Measurements from ENCODE around the gene GBA2.

Gene GBA2

GRCh38 chr9:35763803-35764202 is 14.8 kb upstream of the GBA2 start:
- no peak for DNase-seq

- no peak for DNase-seq
These were observed 14.2 kb upstream of the GBA2 start for GRCh38 chr9:35763181-35763580.

GRCh38 chr9:35760651-35761050 is 11.6 kb upstream of the GBA2 start:
- no peak for DNase-seq

DNA sequence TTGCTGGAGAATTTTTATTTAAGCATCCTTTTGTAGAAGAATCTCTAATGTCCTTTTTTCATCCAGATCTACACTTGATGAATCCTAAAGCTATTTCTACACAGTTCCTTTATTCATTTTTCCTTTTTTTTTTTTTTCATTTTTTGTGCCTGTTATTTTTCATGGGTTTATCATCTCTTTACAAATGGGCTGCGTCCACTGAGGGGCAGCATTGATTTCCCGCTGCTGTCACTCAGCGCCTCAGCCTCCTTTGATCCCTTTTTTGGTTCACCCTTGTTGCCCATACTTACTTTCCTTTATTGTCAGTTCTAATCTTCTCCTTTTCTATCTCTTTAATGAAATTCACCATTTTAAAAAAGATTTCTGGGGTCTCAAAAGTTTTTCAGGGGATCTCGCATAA is 10.8 kb upstream of the GBA2 start:
- no peak for DNase-seq

- DNase-seq, result no peak
These were observed 9.5 kb upstream of the GBA2 start for GRCh38 chr9:35758475-35759050.

DNA sequence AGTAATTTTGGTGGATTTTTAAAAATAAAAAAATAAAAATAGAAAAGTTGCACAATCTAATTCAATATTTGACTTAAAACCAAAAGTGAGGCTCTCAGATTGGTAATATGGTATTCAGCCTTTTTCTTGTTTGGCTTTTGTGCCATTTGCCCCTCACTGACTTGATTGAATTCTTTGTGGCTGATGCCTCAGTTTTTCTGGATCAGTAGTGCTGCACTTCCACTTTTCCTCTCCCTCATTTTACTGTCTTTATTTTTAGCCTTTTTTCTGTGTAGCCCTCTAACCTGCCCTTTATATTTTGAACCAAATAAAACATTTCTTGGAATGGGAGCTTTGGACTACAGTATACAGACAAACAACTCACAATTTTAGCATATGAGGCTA is 8.9 kb upstream of the GBA2 start:
- DNase-seq, result no peak

DNA sequence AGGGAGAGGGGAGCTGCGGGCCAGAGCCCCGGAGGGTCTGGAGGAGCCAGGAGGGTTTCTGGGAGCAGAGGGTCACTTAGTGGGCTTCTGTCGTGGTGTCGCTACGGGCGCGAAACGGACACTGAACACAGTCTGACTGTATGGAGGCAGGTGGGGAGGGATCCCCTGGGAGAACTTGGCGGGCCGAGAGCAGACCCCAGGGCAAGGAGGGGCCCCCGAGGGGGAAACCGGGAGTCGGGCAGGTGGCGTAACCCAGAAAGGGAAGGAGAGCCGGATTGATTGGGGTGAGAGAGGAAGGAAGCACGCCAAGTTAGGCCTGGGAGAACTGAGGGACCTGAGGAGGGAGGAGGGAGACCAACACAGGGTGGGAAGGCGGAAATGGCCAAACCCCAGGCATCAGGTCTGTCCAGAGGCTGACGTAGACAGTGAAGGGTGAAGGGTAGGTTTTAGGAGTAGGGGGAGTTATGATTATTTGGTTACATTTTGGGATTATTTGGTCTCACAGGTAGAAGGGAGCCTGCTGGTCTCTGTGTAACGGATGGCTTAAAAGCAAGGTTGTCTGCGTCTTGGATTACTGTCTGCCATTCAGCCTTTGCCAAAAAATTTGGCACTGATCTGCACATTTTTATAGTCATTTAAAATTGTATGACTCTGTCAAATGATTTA is 8.3 kb upstream of the GBA2 start:
- peak; percentile 41 to 78 for DNase-seq

DNA sequence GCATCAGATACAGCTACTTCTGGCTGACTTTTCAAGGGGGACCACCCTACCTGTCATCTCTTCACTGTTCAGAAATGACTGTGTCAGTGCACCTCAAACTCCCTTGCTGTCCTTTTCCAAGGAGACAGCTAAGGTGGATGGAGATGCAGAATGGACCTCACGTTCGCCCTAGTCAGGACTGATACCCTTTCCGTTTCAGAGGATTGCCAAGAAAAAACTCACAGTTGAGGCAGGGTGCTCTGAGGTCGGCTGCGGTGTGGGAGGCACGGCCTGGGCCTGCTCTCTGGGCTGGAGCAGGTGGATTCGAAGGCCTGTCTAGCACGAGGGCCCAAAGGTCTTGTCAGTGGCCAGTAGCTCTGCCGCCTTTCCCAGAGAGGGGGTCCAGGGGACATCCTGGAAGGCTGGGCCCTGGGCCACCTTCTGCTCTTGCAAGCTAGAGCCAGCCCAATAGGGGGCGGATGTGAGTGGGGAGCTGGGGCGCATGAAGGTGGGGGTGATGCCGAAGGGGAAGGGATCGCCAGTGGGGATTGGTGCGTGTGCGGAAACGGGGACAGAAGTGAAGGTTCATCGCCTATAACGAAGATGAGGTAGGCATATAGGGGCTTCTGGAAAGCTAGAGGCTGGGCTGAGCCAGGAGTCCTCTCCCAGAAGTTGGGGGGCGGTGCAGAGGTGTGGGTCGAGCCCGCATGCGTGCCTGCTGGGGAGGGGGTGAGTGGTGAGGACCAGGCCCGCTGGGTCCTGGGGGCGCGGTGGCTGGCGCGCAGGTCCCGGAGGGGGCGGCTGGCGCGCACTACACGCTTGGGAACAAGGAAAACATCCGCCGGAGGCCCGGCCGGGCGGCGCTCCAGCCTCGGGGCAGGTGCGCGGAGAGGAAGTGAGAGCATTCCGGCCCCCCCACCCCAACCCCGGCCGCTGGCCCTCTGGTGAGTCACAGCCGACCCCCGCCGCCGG is 7.5 kb upstream of the GBA2 start:
- peak; percentile 37 to 82 for DNase-seq

- DNase-seq, result no peak
These were observed 6.0 kb upstream of the GBA2 start for GRCh38 chr9:35755071-35755470.

- no peak for DNase-seq
These were observed 5.2 kb upstream of the GBA2 start, which contains the start of gene MSMP for GRCh38 chr9:35754264-35754663. MSMP (minus strand) TSS chr9:35754276; CDS start chr9:35754129, 147 bp downstream.

GRCh38 chr9:35753466-35753865 is 4.4 kb upstream of the GBA2 start:
- DNase-seq, result no peak

DNA sequence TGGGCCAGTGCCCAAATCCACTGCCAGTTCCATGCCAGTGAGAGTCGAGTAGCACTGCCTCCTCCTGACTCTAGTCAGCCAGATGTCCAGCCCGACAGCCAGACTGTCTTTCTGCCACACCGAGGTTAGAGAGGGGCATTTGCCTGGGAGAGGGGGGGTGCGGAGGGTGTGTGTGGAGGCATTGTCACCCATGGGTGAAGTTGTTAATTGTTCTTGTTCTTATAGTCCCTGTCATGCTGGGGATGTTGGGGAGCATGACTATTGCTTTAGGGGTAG is 1.2 kb upstream of the GBA2 start:
- no peak for DNase-seq

DNA sequence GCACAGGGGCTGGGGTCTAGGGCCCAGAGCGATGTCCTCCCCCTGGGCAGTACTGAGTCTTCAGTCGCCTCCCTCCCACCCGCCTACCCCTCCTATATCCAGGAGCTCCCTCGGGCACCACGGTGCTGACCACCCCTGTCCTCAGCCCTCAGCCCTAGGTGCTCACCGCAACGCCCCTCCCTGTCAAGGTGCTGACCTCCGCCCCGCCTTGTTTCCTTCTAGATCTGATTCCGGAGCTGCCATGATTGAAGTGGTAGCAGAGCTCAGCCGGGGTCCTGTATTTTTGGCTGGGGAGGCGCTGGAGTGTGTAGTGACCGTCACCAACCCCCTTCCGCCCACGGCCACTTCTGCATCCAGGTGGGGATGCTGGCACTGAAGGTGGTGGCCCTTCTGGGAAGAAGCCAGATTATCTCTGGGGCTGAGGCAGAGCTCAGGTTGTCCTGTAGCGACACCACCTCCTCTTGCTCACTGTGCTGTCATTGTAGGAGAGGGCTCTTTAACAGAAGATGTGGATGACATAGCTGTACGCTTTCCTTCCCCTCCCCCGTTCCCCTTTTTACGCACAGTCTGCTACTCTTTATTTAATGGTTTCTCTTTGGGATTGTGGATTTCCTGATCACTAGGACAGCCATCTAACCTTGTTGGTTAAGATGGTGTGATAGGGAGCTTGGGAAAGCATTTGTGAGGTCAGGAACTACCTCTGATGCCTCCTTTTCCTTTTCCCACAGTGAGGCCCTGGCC is 657 bp upstream of the GBA2 start:
- DNase-seq, result peak in 1 of 2 experiments; percentile 36

DNA sequence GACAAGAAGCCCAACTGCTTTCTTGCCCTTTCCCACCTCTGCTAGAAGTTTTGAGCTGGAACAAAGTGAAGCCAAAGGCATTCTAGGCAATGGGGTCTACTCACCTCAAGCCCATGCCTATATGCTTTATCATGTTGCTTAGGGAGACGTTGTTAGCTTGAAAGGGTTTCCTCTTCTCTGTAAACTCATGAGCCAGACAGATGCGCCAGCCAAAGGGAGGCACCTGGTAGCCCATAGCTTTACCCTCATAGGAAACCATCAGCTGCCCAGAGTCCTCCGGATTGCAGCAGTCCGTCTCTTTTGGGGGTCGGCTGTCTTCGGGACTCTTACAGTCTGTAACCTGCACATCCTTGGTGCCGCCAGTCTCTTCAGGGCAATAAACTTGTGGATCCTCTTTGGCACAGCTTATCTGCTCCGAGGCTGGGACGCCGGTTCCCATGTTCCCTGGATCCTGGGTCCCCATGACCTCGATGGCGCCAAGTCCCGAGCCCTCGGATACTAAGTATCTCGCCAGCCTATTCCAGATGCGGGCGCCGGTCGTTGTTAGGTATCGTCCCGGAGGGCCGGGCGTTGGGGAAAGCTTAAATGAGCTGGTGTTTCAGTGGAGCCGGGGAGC is 678 bp downstream of the GBA2 start:
- DNase-seq, result no peak

DNA sequence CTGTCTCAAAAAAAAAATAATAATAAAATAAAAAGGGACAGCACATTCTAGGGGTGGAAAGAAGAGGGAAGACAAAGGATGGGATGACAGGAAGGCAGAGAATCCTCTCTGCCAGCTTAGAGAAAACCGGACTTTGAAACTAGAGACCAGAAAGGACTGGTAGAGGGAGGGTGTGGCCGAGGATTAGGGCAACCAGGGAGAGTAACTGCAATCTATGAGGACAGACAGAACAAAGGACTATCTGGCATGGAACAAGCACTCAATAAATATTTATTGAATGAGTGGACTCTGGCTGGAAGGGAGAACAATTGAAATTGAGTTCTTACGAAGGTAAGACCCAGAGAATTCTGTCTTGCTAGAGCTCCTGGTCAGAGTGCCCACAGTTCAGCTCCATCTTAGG is 2.4 kb downstream of the GBA2 start:
- DNase-seq, result no peak

- no peak for DNase-seq
These were observed 3.5 kb downstream of the GBA2 start for GRCh38 chr9:35745569-35745968.

DNA sequence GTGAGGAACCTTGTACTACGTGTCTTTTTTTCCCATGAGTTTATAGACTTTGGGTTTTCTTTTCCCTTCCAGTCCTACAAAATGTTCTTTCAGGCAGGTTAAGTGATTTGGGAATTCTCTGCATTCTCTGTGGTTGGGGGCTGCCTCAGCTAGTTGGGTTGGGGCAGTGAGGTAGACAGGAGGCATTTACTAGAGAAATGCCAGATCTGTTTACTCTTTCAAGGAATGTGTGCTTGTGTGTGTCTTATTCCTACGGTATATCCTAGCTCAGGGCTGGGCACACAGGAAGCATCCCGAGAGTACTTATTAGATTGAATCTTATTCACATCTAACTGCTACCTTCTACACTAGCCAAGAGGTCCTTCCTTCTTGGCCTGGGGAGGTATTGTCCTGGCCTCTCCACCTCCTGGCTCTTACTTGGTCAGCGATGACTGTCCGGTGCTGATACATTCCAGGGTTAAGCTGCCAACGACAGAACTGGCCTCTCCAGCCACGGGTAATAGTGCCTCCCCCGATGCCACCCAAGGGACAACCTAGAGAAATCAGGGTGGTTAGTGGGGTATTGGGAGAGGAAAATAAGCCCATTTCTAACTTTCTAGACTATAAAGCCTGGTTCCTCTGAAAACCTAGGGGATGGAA is 5.0 kb downstream of the GBA2 start:
- no peak for DNase-seq

DNA sequence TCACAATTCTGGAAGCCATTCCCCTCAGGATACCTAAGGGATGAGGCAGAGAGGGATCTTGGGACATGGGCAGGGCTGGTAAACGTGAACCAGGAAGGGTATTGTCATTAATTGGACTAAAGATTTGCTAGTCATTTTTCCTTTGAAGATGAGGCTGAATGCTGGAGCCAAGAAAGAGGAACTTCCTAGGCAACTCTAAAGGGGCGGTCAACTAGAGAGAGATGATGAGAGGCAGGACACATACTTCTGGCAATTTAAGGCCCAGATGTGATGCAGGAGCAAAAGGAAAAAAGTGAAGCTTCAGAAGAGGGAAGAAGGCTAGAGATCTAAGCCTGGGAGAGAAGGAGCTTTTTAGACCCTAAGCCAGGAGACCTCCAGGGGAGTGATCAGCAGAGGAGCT is 5.6 kb downstream of the GBA2 start:
- DNase-seq, result no peak

DNA sequence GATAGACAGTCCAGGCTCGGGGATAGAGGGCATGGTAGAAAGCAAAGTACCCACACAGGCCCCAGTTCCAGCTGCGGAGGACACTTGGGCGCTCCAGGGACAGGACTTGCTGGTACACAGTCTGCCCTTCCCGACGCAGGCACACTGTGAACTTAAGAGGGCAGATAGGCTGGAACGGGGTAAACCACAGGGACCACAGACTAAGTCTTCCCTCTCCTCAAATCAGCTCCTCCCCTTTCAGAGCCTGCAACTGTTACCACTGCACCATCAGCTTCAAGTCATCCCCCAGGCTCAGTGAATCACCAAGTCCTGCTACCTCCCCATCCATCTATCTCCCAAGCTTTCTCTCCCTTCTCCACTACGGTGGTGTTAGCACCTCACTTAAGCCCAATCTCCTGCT is 7.3 kb downstream of the GBA2 start:
- DNase-seq, result no peak

DNA sequence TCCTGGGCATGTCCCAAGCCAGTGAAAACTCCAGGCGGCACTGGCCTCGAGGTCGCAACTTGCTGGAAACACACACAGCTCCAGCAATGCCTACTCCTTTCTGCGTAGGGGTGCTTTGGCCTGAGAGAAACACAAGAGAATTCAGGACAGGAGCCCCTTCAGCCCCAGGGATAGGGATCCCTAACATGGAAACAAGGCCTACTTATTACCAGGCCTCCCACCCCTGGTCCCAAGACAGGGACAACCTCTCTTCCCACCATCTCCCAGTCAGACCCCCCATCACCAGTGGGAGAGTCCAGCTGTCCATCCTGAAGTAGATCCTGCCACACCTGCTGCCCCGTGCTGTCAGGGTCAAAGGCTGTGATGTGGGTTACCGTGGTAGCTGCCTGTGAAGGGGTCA is 8.8 kb downstream of the GBA2 start:
- DNase-seq, result no peak

DNA sequence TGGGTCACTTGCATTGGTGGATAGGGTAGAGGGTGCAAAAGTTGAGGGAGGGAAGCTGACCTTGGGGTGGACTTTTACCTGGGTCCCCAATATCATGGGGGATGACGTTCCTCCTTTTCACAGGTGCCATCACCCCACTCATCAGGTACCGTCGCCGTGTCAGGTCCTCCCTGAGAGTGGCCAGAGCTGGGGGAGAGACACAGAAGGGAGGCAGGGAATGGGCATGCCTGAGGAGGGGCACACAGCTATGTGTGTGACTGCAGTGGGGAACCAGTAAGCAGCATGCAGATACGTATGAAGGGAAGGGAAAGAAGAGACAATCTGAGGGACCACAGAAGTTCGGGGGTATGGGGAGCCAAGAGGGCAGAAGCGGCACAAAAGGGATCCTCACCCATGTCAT is 10.1 kb downstream of the GBA2 start:
- DNase-seq, result no peak

- no peak for DNase-seq
These were observed 10.8 kb downstream of the GBA2 start for GRCh38 chr9:35738186-35738585.

DNA sequence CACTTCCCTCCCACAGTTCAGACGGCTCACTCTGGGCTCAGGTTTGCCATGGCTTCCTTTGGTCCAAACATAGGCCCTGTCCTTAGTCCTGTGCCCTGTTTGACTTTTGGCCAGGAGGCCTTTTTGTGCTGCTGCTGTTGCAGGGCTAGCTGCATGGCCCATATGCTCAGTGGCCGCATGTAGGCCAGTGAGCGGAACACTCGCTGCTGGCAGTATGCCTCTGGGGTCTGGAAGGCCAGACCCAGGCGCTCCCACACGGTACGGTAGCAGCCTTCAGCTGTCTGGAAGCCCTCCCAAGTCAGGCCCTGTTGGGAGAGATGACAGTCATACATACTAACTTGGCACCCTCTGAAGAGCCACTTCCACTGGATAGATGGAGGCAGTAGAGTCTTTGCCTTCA is 11.9 kb downstream of the GBA2 start:
- DNase-seq, result no peak
